Measurements from ENCODE around the gene LRRC8B. TPM values are rescaled to one million over a fixed set of nuclear protein-coding genes. Genes with fewer than 3 reads are reported as not detected.

Gene LRRC8B
- total RNA-seq, 1 experiment from 2014 or later, result 24.2 TPM

- Mint-ChIP-seq H3K27ac (no peak overlapping the region), H3K36me3 (no peaks in the 10 kb centered on the region), H3K9me3 (no peaks in the 10 kb centered on the region), H3K27me3 (ENCODE audit: low read depth) (peaks cover 39% of the 10 kb centered on the region), H3K4me3 (no peak overlapping the region), H3K4me1 (peaks cover 18% of the 10 kb centered on the region)
- POLR2A ChIA-PET, result no interaction called here
- no peak for DNase-seq (ENCODE audit: low spot score)
- no peak for TF ChIP-seq SP1 (CRISPR knock-in tag; conservative IDR thresholded peaks at IDR 0.05)
- no peak for TF ChIP-seq PREB (CRISPR knock-in tag; IDR thresholded peaks at IDR 0.05; ENCODE audit: borderline replicate concordance)
- TF ChIP-seq JUN (CRISPR knock-in tag; IDR thresholded peaks at IDR 0.05), result no peak
- TF ChIP-seq, protein P1, sequence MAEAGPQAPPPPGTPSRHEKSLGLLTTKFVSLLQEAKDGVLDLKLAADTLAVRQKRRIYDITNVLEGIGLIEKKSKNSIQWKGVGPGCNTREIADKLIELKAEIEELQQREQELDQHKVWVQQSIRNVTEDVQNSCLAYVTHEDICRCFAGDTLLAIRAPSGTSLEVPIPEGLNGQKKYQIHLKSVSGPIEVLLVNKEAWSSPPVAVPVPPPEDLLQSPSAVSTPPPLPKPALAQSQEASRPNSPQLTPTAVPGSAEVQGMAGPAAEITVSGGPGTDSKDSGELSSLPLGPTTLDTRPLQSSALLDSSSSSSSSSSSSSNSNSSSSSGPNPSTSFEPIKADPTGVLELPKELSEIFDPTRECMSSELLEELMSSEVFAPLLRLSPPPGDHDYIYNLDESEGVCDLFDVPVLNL (CRISPR knock-in tag; IDR thresholded peaks at IDR 0.05; ENCODE audit: borderline replicate concordance, low read depth), result no peak
- TF ChIP-seq TP53 (CRISPR knock-in tag; IDR thresholded peaks at IDR 0.05), result no peak
- no peak for TF ChIP-seq USF2 (CRISPR knock-in tag; IDR thresholded peaks at IDR 0.05)
- TF ChIP-seq ATF1 (CRISPR knock-in tag; IDR thresholded peaks at IDR 0.05), result no peak
- no peak for TF ChIP-seq CREB1 (CRISPR knock-in tag; IDR thresholded peaks at IDR 0.05)
- no peak for TF ChIP-seq E2F1 (CRISPR knock-in tag; IDR thresholded peaks at IDR 0.05)
- TF ChIP-seq ZNF423 (CRISPR knock-in tag; IDR thresholded peaks at IDR 0.05), result no peak
- TF ChIP-seq, protein P2, sequence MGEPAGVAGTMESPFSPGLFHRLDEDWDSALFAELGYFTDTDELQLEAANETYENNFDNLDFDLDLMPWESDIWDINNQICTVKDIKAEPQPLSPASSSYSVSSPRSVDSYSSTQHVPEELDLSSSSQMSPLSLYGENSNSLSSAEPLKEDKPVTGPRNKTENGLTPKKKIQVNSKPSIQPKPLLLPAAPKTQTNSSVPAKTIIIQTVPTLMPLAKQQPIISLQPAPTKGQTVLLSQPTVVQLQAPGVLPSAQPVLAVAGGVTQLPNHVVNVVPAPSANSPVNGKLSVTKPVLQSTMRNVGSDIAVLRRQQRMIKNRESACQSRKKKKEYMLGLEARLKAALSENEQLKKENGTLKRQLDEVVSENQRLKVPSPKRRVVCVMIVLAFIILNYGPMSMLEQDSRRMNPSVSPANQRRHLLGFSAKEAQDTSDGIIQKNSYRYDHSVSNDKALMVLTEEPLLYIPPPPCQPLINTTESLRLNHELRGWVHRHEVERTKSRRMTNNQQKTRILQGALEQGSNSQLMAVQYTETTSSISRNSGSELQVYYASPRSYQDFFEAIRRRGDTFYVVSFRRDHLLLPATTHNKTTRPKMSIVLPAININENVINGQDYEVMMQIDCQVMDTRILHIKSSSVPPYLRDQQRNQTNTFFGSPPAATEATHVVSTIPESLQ (CRISPR knock-in tag; IDR thresholded peaks at IDR 0.05), result no peak
- TF ChIP-seq, protein P3, sequence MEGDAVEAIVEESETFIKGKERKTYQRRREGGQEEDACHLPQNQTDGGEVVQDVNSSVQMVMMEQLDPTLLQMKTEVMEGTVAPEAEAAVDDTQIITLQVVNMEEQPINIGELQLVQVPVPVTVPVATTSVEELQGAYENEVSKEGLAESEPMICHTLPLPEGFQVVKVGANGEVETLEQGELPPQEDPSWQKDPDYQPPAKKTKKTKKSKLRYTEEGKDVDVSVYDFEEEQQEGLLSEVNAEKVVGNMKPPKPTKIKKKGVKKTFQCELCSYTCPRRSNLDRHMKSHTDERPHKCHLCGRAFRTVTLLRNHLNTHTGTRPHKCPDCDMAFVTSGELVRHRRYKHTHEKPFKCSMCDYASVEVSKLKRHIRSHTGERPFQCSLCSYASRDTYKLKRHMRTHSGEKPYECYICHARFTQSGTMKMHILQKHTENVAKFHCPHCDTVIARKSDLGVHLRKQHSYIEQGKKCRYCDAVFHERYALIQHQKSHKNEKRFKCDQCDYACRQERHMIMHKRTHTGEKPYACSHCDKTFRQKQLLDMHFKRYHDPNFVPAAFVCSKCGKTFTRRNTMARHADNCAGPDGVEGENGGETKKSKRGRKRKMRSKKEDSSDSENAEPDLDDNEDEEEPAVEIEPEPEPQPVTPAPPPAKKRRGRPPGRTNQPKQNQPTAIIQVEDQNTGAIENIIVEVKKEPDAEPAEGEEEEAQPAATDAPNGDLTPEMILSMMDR (IDR thresholded peaks at IDR 0.05), result no peak
- no peak for TF ChIP-seq ZNF317 (CRISPR knock-in tag; IDR thresholded peaks at IDR 0.05; ENCODE audit: borderline replicate concordance, low read depth)
- TF ChIP-seq ZNF219 (CRISPR knock-in tag; IDR thresholded peaks at IDR 0.05; ENCODE audit: borderline replicate concordance), result no peak
- no peak for TF ChIP-seq GABPB1 (CRISPR knock-in tag; IDR thresholded peaks at IDR 0.05)
- CTCF ChIA-PET, result interaction anchor here (1.6 to 5.1 kb wide), 2 partner anchors 133 to 147 kb away, joined by 3 to 36 read pairs; no protein-coding TSS in a partner anchor
- ATAC-seq, result no peak
Measured at GRCh38 chr1:89630048-89630447, 105.4 kb downstream of the LRRC8B start.

GRCh38 chr1:89631816-89632656 is 107.4 kb downstream of the LRRC8B start:
- H3K9me3 Mint-ChIP-seq, result no peaks in the 10 kb centered on the region
- peaks cover 49% of the 10 kb centered on the region for H3K27me3 Mint-ChIP-seq (ENCODE audit: low read depth)
- H3K27ac Mint-ChIP-seq, result no peak overlapping the region
- H3K36me3 Mint-ChIP-seq, result no peaks in the 10 kb centered on the region
- ChIA-PET CTCF (interaction anchor here (0.6 to 2.9 kb wide), 4 partner anchors 9 to 1481 kb away, joined by 4 to 45 read pairs (median 6); no protein-coding TSS in a partner anchor), POLR2A (no interaction called here)
- DNase-seq (ENCODE audit: low spot score) (peak; percentile 59), ATAC-seq (peak; percentile 56)
- peaks cover 18% of the 10 kb centered on the region for H3K4me1 Mint-ChIP-seq
- H3K4me3 Mint-ChIP-seq, result peak overlapping the region; percentile 93
- TF ChIP-seq SOX15 (CRISPR knock-in tag; IDR thresholded peaks at IDR 0.05) (no peak), SP1 (CRISPR knock-in tag; conservative IDR thresholded peaks at IDR 0.05) (no peak), ZNF671 (CRISPR knock-in tag; IDR thresholded peaks at IDR 0.05) (no peak), MXD4 (CRISPR knock-in tag; IDR thresholded peaks at IDR 0.05; ENCODE audit: borderline replicate concordance) (no peak), GABPB1 (CRISPR knock-in tag; IDR thresholded peaks at IDR 0.05) (no peak)
- TF ChIP-seq, protein P4, sequence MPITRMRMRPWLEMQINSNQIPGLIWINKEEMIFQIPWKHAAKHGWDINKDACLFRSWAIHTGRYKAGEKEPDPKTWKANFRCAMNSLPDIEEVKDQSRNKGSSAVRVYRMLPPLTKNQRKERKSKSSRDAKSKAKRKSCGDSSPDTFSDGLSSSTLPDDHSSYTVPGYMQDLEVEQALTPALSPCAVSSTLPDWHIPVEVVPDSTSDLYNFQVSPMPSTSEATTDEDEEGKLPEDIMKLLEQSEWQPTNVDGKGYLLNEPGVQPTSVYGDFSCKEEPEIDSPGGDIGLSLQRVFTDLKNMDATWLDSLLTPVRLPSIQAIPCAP (CRISPR knock-in tag; IDR thresholded peaks at IDR 0.05), result no peak
- TF ChIP-seq, protein P5, sequence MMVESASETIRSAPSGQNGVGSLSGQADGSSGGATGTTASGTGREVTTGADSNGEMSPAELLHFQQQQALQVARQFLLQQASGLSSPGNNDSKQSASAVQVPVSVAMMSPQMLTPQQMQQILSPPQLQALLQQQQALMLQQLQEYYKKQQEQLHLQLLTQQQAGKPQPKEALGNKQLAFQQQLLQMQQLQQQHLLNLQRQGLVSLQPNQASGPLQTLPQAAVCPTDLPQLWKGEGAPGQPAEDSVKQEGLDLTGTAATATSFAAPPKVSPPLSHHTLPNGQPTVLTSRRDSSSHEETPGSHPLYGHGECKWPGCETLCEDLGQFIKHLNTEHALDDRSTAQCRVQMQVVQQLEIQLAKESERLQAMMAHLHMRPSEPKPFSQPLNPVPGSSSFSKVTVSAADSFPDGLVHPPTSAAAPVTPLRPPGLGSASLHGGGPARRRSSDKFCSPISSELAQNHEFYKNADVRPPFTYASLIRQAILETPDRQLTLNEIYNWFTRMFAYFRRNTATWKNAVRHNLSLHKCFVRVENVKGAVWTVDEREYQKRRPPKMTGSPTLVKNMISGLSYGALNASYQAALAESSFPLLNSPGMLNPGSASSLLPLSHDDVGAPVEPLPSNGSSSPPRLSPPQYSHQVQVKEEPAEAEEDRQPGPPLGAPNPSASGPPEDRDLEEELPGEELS (CRISPR knock-in tag; IDR thresholded peaks at IDR 0.05), result no peak
- TF ChIP-seq, protein P3 (IDR thresholded peaks at IDR 0.05), result no peak

Data from WTC11 (cell line).